ENCODE measurements around the gene GPR84. TPM values are rescaled to one million over a fixed set of nuclear protein-coding genes. Genes with fewer than 3 reads are reported as not detected.
A peak's percentile ranks its signal among the peaks of the same experiment; 100 is the strongest.

The GPR84 gene
- not detected in 2 replicates for total RNA-seq (2014; rRNA removed; shearing (Covaris generic))
- polyA plus RNA-seq (2015; cell fraction: cytosol; rRNA removed), result 0.06 and 0.08 TPM in 2 replicates
- polyA plus RNA-seq (2015; cell fraction: nucleus; rRNA removed), result 0.07 and 0.26 TPM in 2 replicates

DNA sequence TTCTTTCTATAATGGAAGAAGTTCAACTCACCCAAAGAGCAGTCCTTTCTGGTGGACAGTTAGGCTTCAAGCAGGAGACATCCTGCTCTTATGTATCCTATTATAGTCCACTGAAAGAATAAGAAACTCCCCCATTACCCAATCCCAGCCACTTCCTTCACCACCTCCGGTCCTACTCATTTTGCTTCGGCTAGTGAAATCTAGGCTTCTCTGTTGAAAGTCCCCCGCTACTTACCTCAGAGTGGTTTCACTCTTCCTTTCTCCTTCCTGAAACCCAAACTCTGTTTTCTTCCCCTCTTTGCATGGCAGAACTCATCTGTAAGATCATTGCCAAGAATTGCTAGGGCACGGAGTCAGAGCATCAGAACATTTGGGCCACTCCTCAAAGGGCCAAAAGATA is at the start of gene GPR84:
Gene GPR84 (minus strand): TSS at position 74 of the 400 bp plus-strand sequence. CDS start 635 bp downstream, outside the sequence.
- peak; percentile 51 for DNase-seq (ENCODE audit: low read depth)

DNA sequence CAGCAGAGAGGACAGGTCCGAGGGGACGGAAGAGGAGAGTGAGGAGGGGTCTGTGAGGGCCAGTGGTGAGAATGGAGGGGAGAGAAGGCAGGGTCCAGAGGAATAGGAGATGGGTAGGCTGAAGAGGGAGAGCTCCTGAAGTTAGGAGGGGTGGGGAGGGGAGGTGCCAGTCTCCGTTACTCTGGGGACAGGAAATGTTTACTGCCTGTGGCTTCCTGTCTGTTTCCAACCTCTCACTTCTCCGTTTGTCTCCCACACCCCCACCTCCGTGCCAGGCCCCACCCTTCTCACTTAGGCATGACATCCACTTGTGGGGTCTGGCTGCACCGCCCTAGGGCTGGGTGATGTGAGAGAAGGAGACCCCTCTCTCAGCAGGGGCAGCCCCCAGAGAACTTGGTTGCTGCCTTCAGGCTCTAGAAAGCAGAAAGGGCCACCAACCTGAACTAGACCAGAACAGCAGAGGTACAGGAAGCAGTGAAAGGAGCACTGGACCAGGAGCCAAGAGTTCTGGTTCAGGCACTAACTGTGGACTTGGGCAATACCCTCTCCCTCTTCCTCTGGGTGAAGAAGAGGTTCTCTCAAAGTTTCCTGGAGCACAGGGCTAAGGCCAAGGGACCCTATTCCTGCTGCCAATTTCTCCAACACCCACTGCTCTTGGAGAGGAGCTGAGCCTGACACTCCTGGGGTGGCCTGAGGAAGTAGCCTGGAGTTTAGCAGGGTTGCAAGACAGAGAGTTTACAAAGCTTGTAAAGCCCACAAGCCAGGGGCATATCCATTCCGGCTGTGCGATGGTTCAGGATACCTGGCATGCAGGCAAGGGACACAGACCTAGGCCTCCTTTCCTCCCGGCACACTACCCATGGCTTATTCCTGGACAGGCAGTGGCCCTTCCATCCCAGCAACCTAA is 49.3 kb upstream of the GPR84 start:
- peak; percentile 82 for DNase-seq (ENCODE audit: low read depth)

DNA sequence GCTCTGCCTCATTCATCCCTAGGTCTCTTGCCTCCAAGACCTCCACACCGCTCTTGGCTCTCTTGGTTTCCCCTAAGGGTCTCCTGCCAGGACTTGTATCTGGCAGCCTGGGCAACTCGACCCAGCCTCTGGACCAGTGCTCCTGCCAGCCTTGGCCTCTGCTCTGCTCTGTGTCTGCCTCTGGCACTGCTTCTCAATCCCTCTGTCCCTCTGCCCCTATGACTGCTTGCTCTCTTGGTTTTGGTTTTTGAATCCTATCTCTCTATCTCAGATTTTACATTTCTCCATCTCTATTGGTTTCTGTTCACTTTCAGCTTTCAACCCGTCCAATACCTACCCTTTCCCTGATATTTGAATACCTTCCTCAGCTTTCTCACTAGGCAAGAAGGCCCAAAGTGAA is 48.5 kb upstream of the GPR84 start:
- DNase-seq (ENCODE audit: low read depth), result no peak

DNA sequence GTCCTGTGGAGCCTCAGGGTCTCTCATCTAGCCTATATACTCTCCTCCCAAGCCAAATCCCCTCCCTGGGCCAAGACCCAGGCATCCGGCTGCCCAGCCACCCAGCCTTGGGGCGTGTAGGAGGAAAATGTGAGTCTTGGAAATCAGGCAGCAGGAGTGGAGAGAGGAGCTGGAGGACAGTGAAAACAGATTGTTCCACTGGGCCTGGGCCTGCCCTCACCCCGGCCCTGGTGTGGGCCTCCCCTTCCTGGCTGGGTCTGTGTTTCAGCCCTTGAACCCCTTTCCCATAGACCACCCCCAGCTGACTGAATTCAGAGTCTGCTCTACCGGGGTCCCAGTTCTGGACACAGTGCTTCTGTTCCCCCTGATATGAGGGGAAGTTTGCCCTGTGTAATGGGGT is 48.1 kb upstream of the GPR84 start:
- DNase-seq (ENCODE audit: low read depth), result no peak

DNA sequence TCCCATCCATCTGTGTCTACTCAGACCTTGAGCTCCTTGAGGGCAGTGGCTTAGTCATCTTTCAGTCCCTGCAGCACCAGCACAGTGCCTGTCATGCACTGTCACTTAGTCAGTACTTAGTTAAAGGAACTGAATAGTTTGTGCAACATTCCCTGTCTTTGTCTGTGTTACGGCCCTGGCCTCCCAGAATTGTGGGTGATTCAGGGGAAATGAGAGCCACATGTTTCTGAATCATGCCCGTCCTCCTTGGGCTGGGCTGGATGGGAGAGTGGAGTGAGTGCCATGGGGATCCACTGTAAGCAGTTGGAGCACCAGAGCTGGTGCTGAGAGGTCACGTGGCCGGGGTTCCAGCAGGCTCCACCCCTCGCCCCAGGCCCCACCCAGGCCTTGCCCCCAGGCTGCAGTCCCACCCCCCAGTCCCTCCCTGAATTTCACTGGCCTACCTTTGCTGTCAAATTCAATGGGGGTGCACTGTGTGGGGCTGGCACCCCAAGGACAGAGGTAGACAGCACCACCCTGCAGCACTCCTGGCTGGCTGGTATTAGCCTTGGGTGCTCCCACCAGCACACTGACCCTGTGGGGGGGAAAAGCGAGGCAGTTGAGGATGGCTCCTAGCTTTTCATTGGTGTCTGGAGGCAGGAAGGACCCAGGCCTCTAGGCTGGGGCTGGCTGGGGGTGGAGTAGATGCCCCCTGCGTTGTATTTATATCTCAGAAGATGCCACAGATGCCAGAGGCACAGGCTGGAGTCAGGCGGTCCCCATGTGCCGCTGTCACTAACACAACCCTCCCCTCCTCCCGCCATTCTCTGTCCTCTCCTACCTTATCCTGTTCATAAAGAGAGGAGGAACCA is 47.3 kb upstream of the GPR84 start:
- DNase-seq (ENCODE audit: low read depth), result peak; percentile 99

DNA sequence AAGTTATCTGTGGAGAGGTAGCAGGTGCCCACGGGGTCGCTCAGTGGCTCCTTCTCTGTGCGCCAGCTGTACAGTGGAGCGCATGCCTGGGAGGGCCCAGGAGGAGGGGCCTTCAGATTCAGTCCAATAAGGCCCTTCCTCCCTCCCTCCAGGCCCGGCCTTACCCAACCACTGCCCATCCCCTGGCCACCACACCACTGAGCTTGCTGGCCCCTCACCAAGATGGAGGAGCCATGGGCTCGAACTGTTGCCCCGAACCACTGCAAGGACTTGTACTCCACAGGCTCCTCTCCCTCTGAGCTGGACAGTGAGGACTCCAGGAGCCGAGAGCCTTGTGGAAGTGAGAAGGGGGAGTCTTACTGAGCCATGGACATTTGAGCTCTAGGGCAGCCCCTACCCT is 45.0 kb upstream of the GPR84 start:
- no peak for DNase-seq (ENCODE audit: low read depth)

DNA sequence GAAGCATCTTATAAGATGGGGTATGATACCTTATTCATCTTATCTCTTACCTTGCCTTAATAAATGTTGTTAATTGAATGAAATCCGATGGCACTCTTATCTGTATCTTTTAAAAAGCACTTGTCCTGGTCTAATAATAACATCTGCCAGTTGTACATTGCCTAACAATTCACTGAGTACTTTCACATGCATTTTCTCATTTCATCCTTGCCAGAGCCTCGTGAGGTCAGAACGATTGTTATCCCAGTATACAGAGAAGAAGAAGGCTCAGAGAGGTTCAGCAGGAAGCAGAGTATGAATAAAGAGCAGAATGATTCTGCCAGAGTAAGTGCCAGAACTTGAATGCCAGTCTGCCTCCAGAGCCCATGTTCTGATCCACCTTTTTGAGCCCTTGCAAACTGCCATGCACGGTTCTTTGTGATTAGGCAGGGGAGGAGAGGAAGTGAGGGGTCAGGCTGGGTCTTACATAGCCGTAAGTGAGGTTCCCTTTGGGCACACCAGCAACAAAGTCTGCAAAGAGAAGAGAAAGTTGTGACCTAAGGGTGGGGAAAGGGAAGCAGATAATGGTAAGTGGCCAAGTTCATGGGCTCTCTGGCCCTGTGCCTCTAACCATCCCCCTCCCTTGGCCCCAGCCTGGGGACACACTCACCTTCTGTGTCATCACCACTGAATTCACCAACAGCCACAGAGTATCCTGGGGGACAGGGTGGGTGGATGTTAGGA is 43.1 kb upstream of the GPR84 start:
- no peak for DNase-seq (ENCODE audit: low read depth)

DNA sequence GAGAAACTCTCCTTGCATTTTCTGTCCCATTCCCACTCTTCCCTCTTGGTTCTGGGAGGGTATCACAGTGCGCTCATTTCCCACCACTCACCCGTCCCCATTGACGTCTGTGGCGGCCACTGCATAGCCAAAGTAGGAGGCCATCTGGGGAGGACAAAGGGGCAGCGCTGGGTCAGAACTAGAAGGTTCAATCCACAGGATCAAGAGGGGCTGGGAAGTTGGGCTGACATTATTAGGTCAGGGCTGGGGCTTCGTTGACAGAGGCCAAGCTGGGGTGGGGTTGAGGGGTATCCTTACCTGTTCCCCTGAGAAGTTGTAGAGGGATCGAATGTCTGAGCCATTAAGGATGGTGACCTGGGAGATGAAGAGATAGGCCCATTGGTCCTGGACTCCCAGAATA is 41.3 kb upstream of the GPR84 start:
- no peak for DNase-seq (ENCODE audit: low read depth)

DNA sequence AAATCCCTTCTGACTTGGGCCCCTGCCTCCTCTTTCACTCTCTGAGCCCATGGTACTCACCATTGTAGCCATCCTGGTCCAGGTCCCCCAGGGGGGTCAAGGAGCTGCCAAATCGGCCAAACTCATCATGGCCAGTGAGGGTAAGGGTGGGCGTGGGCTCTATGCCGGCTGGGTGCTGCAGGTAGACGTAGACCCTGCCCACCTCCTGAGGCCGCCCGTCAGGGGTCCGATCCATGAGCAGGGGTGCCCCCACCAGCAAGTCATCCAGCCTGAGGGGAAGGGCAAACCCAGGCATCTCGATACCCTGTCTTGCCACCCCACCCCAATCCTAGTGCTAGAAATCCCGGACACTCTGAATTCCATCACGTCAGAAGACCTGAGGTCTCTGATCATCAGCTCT is 40.8 kb upstream of the GPR84 start:
- no peak for DNase-seq (ENCODE audit: low read depth)

DNA sequence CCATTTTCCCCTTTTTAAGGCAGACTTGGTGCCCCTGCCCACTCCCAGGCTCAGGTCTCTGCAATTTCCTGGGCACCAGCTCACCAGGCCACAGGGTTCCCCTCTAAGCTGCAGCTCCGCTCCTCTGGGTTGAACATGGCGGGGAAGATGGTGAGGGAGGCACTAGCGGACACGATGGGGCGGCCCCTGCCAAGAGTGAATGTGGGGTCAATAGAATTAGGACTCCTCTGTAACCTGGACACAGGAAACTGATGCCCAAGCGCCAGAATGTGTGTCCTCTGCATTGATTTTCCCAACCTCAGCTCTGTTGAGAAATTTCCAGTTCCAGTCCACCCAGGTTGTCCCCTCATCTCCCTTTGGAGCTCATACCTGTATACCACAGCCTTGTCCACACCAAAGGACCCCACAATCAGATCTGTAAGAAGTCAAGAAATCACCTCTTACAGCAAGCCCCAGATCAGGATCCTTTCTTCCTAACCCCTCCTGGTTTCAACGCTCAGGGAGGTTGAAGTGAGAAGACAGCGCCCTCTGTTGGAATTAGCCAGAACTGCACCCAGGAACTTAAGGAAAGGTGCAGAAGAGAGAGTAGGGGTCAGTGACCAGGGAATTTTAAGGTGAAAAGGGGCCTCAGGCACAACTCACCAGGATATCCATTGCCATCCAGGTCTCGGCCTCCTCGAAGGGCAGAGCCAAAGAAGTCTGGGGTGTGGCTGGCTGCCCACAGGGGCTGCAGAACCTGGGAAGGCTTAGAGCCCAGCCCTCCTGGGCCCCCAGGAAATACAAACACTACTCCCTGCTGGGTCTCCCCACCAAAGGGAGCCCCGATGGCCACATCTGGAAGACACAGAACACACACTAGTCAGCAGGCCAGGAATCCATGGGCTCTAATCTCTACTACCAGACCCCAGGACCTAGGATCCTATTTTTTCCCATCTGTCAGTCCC is 40.0 kb upstream of the GPR84 start:
- DNase-seq (ENCODE audit: low read depth), result peak; percentile 46

DNA sequence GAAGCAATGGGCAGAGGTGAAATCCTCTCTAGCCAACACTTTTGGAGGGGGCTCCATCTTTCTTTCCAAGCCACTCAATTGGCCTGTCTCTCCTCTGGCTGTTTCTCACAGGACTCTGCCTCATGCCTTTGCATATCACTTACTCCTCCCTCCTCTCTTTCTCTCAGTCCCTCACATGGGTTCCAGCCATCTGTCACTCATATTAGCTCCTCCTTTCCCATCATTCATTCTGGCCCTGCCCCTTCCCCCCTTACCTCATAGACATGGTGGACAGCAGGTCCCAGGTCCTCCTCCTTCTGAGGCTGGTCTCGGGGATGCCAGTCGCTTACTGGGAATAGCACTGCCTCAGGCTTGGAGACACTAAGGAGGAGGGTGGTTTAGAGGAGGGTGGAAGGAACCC is 36.8 kb upstream of the GPR84 start:
- no peak for DNase-seq (ENCODE audit: low read depth)

DNA sequence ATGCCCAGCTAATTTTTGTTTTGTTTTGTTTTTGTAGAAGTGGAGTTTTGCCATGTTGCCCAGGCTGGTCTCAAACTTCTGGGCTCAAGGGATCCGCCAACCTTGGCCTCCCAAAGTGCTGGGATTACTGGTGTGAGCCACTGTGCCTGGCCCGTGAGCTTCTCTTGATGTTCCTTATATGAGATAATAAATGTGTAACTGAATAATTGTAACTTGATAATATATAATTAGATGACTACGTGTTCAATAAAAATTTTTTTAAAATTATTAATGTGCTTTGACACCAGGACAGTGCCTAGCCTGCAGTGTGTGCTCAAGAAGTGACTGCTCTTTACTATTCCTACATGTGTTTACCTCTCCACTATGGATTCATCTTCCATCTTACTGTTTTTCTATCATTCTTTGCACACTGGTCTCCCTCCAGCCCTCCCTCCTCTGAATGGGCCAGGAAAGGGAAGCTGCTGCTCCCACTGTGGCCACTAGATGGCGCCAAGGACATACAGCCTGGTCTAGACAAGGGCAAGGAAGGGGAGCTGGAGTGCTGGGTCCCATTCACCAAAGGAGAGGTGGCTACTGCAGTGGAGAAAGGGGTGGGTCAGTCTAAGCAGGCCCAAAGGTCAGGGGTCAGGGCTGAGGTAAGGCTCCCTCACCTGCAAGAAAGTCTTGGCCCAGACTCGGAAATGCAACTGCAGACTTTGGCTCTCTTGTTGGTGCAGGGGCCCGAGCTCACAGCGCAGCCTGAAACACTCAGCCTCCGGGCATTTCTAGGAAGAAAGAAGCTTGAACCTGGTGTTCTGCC is 34.9 kb upstream of the GPR84 start:
- DNase-seq (ENCODE audit: low read depth), result peak; percentile 80

DNA sequence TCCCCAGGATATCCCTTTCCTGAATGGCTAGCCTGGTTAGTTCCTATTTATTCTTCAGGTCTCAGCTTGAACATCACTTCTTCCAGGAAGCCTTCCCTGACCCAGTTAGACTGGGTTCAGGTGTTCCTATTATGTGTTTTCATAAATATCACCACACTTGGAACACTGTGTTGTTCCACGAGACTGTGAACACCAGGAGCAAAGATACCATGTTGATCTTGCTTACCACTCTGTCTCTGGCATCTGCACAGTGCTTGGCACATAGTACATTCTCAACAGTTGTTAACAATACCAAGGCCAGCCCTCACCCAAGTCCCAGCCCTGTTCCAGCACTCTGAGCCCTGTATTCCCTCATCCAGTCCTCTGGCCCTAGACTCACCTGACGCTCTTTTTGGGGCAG is 33.9 kb upstream of the GPR84 start:
- no peak for DNase-seq (ENCODE audit: low read depth)

DNA sequence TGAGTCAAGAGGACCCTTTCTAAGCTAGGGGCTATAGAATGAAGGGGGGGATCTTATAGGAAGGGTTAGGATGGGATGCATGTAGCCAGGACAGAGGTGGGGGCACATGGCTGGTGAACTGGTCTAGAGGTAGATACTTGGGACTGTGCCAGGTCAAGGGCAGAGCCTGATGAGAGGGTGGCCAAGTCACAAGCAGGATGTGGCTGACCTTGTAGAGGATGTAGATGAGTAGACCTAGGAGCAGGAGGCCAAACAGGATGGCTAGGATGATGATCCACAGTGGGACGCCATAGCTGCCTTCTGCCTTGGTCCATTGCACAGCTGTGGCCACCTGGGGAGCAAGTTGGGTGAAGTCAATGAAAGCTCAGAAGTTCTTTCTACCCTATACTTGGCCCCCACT is 32.9 kb upstream of the GPR84 start:
- no peak for DNase-seq (ENCODE audit: low read depth)

DNA sequence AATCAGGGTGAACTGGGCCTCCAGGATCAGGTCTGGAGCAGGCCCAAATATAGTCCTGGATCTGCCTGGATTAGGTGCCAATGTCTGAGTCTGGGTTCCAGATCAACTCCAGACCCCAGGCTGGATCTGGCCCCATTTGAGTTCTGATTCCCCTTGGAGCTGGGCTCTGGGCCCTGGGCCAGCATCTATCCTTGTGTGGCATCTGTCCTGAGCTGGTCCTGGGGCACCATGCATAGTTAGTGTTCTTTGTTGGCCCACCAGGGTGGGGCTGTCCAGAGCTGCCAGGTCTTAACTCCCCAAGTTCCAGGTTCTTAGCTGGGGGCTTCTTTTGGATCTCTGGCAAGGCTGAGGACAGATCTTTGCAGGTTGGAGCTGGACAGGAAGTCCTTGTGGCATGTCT is 31.3 kb upstream of the GPR84 start:
- DNase-seq (ENCODE audit: low read depth), result no peak

DNA sequence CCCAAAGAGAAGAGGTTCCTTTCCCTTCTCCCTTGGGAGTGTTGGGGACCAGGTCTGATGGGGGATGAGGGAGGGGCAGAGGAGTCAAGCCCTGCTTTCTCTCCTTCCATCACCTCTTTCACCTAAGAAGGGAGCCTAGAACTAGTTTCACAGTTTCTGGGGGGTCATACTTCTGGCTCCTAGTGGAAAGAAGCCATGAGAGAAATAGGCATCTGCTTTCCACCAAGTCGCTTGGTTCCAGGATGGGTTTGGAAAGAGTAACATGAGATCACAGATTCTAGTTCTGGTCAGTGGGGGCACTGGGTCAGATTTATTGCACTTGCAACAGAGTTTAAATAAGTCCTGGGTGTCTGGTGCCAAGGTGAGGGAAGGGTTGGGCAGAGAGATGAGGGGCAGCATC is 30.7 kb upstream of the GPR84 start:
- DNase-seq (ENCODE audit: low read depth), result no peak

DNA sequence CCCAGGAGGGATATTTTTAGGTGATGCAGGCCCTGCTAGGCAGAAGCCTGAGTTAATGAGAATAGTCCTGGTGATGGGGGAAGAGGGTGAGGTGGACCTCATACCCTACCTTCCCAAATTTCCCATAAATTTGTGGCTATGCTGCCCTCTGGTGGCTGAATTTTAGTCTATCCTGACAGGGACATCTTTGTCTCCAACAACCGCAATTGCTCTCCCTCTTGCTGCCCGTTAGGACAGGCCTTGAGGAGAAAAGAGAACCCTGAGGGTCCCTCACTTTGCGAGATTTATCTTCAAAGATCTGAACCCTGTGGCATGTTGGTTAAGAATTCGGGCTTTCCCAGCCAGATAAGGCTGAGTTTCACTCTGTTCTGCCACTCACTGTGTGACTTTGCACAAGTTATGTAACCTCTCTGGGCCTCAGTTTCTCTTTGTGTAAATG is 30.0 kb upstream of the GPR84 start:
- DNase-seq (ENCODE audit: low read depth), result peak; percentile 41

DNA sequence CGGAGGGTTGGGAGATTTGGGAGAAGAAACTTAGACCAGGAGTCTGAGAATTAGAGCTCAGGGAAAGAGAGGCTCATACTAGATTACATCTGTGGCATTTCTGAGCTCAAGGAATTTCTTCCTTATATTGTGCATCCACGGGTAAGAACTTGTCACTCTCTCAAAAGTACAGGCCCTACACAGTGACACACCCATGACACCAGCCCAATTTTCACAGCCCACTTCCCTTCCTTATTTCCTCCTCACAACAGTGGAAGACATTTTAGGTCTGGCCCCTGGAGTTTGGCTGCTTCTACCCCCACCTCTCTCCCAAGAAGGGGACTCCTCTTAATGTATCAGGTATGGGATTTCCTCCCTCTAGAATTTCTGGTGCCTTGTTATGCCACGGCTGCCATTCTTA is 29.5 kb upstream of the GPR84 start:
- DNase-seq (ENCODE audit: low read depth), result no peak

DNA sequence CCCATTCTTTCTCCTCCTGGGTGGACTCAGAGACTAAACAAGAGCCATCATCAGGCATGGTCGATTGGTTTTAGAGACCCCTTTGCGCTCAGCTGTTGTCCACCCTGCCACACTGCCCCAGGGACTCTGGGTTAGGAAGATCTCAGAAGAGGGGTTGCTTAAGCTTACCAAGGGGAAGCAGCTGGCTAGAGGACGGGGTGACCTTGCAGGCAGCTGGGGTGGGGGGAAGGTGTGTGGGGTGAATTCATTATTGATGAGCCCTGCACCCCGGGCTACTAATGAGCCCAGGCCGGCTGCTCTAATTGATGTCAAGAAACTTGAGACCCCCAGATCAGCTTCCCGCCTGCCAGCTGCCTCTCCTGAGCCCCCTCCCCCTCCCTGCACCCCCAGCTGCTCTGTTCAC is 28.9 kb upstream of the GPR84 start:
- DNase-seq (ENCODE audit: low read depth), result no peak
